Activated naive CD8-positive, alpha-beta T cell treated with anti-CD3 and anti-CD28 coated beads, Interleukin-2, amount 50 U/mL, for 24 hours (primary cell): ENCODE data around the gene TGFBR2.
"Not testable (repeated sequence)": the region's sequence is repeated elsewhere in the genome, so short reads cannot be mapped to it uniquely, and the experiment has no call there.

Source experiments
- ATAC-seq: fragments of 150-1000 bp; cut with Tn5 transposase; one replicate; pipeline ENCODE4 v1.10.0; 2021
- DNase-seq: peaks from one replicate; pipeline ENCODE4 v3.0.0; 2021
- H3K27ac Mint-ChIP-seq: one replicate; pipeline ENCODE4 v1.8.0; 2021; ENCODE audit warnings: mild to moderate bottlenecking, mixed read lengths
- H3K27me3 Mint-ChIP-seq: one replicate; pipeline ENCODE4 v1.8.0; 2021; ENCODE audit warnings: mixed read lengths
- H3K36me3 Mint-ChIP-seq: one replicate; pipeline ENCODE4 v1.8.0; 2021; ENCODE audit warnings: low read depth, mixed read lengths
- H3K4me1 Mint-ChIP-seq: one replicate; pipeline ENCODE4 v1.8.0; 2021; ENCODE audit warnings: mixed read lengths
- H3K4me3 Mint-ChIP-seq: one replicate; pipeline ENCODE4 v1.8.0; 2021; ENCODE audit warnings: mild to moderate bottlenecking, moderate library complexity, mixed read lengths
- H3K9me3 Mint-ChIP-seq: one replicate; pipeline ENCODE4 v1.8.0; 2021; ENCODE audit warnings: mixed read lengths

TGFBR2 gene

GRCh38 chr3:30659270-30660130, 53.1 kb downstream of the TGFBR2 start:
- ATAC-seq, result no peak
- Mint-ChIP-seq H3K36me3 (peaks cover 78% of the 10 kb centered on the region), H3K27me3 (no peaks in the 10 kb centered on the region), H3K9me3 (no peaks in the 10 kb centered on the region), H3K4me1 (peaks cover 100% of the 10 kb centered on the region), H3K27ac (peak overlapping the region; percentile 93), H3K4me3 (peak overlapping the region; percentile 66)
- DNase-seq, result no peak

- Mint-ChIP-seq H3K9me3 (no peaks in the 10 kb centered on the region), H3K27ac (peak overlapping the region; percentile 93), H3K27me3 (no peaks in the 10 kb centered on the region), H3K36me3 (peaks cover 76% of the 10 kb centered on the region), H3K4me1 (peaks cover 100% of the 10 kb centered on the region), H3K4me3 (no peak overlapping the region)
- no peak for ATAC-seq
- no peak for DNase-seq
These were observed 53.7 kb downstream of the TGFBR2 start for GRCh38 chr3:30660136-30660535.

- Mint-ChIP-seq H3K36me3 (peaks cover 75% of the 10 kb centered on the region), H3K27ac (peak overlapping the region; percentile 93), H3K4me1 (peaks cover 100% of the 10 kb centered on the region), H3K9me3 (no peaks in the 10 kb centered on the region), H3K4me3 (peak overlapping the region; percentile 54), H3K27me3 (no peaks in the 10 kb centered on the region)
- DNase-seq (no peak), ATAC-seq (no peak)
These were observed 54.3 kb downstream of the TGFBR2 start for GRCh38 chr3:30660656-30661055.

- H3K4me1 Mint-ChIP-seq, result peaks cover 100% of the 10 kb centered on the region
- H3K4me3 Mint-ChIP-seq, result peak overlapping the region; percentile 54
- H3K36me3 Mint-ChIP-seq, result peaks cover 72% of the 10 kb centered on the region
- peak overlapping the region; percentile 93 for H3K27ac Mint-ChIP-seq
- ATAC-seq, result peak; percentile 21
- no peaks in the 10 kb centered on the region for H3K9me3 Mint-ChIP-seq
- H3K27me3 Mint-ChIP-seq, result no peaks in the 10 kb centered on the region
- no peak for DNase-seq
These were observed 54.9 kb downstream of the TGFBR2 start for GRCh38 chr3:30661098-30661873.

- H3K36me3 Mint-ChIP-seq, result peaks cover 64% of the 10 kb centered on the region
- DNase-seq (no peak), ATAC-seq (no peak)
- peak overlapping the region; percentile 93 for H3K27ac Mint-ChIP-seq
- H3K9me3 Mint-ChIP-seq, result no peaks in the 10 kb centered on the region
- H3K27me3 Mint-ChIP-seq, result no peaks in the 10 kb centered on the region
- peaks cover 100% of the 10 kb centered on the region for H3K4me1 Mint-ChIP-seq
- H3K4me3 Mint-ChIP-seq, result peak overlapping the region; percentile 16
These were observed 56.4 kb downstream of the TGFBR2 start for GRCh38 chr3:30662836-30663235.

GRCh38 chr3:30663533-30664241, 57.3 kb downstream of the TGFBR2 start:
- H3K27ac Mint-ChIP-seq, result peak overlapping the region; percentile 93
- no peaks in the 10 kb centered on the region for H3K27me3 Mint-ChIP-seq
- H3K9me3 Mint-ChIP-seq, result peaks cover 4% of the 10 kb centered on the region
- H3K4me1 Mint-ChIP-seq, result peaks cover 100% of the 10 kb centered on the region
- H3K4me3 Mint-ChIP-seq, result peak overlapping the region; percentile 67
- ATAC-seq (no peak), DNase-seq (no peak)
- H3K36me3 Mint-ChIP-seq, result peaks cover 71% of the 10 kb centered on the region

GRCh38 chr3:30664459-30664858, 58.1 kb downstream of the TGFBR2 start:
- peaks cover 4% of the 10 kb centered on the region for H3K9me3 Mint-ChIP-seq
- peaks cover 73% of the 10 kb centered on the region for H3K36me3 Mint-ChIP-seq
- DNase-seq, result no peak
- peak overlapping the region; percentile 67 for H3K4me3 Mint-ChIP-seq
- H3K4me1 Mint-ChIP-seq, result peaks cover 99% of the 10 kb centered on the region
- H3K27ac Mint-ChIP-seq, result peak overlapping the region; percentile 93
- H3K27me3 Mint-ChIP-seq, result no peaks in the 10 kb centered on the region
- no peak for ATAC-seq

- H3K27ac Mint-ChIP-seq, result peak overlapping the region; percentile 93
- H3K9me3 Mint-ChIP-seq, result peaks cover 4% of the 10 kb centered on the region
- DNase-seq (no peak), ATAC-seq (no peak)
- H3K36me3 Mint-ChIP-seq, result peaks cover 75% of the 10 kb centered on the region
- peaks cover 99% of the 10 kb centered on the region for H3K4me1 Mint-ChIP-seq
- no peaks in the 10 kb centered on the region for H3K27me3 Mint-ChIP-seq
- H3K4me3 Mint-ChIP-seq, result peak overlapping the region; percentile 67
These were observed 58.5 kb downstream of the TGFBR2 start for GRCh38 chr3:30664884-30665283.

- H3K36me3 Mint-ChIP-seq, result peaks cover 81% of the 10 kb centered on the region
These were observed 59.1 kb downstream of the TGFBR2 start for GRCh38 chr3:30665539-30665938.

GRCh38 chr3:30666572-30667279, 60.3 kb downstream of the TGFBR2 start:
- ATAC-seq, result no peak
- H3K27ac Mint-ChIP-seq, result peak overlapping the region; percentile 93
- peaks cover 81% of the 10 kb centered on the region for H3K36me3 Mint-ChIP-seq
- DNase-seq, result no peak
- H3K9me3 Mint-ChIP-seq, result peaks cover 4% of the 10 kb centered on the region
- no peaks in the 10 kb centered on the region for H3K27me3 Mint-ChIP-seq
- peak overlapping the region; percentile 16 for H3K4me3 Mint-ChIP-seq
- H3K4me1 Mint-ChIP-seq, result peaks cover 98% of the 10 kb centered on the region

More at GRCh38 chr3:30665539-30665938, 59.1 kb downstream of the TGFBR2 start:
- peaks cover 99% of the 10 kb centered on the region for H3K4me1 Mint-ChIP-seq
- no peaks in the 10 kb centered on the region for H3K27me3 Mint-ChIP-seq
- ATAC-seq, result no peak
- peaks cover 4% of the 10 kb centered on the region for H3K9me3 Mint-ChIP-seq
- peak overlapping the region; percentile 93 for H3K27ac Mint-ChIP-seq
- DNase-seq, result no peak
- peak overlapping the region; percentile 67 for H3K4me3 Mint-ChIP-seq

GRCh38 chr3:30667280-30667651, 60.9 kb downstream of the TGFBR2 start:
- H3K9me3 Mint-ChIP-seq, result peaks cover 4% of the 10 kb centered on the region
- H3K27me3 Mint-ChIP-seq, result no peaks in the 10 kb centered on the region
- H3K4me3 Mint-ChIP-seq, result no peak overlapping the region
- peaks cover 81% of the 10 kb centered on the region for H3K36me3 Mint-ChIP-seq
- peak; percentile 45 for ATAC-seq
- H3K27ac Mint-ChIP-seq, result peak overlapping the region; percentile 93
- no peak for DNase-seq
- peaks cover 98% of the 10 kb centered on the region for H3K4me1 Mint-ChIP-seq

- H3K27me3 Mint-ChIP-seq, result no peaks in the 10 kb centered on the region
- H3K4me3 Mint-ChIP-seq, result no peak overlapping the region
- no peak for ATAC-seq
- H3K36me3 Mint-ChIP-seq, result peaks cover 81% of the 10 kb centered on the region
- peaks cover 98% of the 10 kb centered on the region for H3K4me1 Mint-ChIP-seq
- H3K27ac Mint-ChIP-seq, result peak overlapping the region; percentile 86
- peaks cover 4% of the 10 kb centered on the region for H3K9me3 Mint-ChIP-seq
- no peak for DNase-seq
These were observed 61.7 kb downstream of the TGFBR2 start for GRCh38 chr3:30668051-30668609.

GRCh38 chr3:30669360-30669934, 63.0 kb downstream of the TGFBR2 start:
- not testable (repeated sequence) for ATAC-seq, H3K9me3 Mint-ChIP-seq, H3K4me3 Mint-ChIP-seq, H3K27me3 Mint-ChIP-seq, DNase-seq
- Mint-ChIP-seq H3K36me3 (peaks cover 81% of the 10 kb centered on the region), H3K4me1 (peaks cover 98% of the 10 kb centered on the region), H3K27ac (peak overlapping the region; percentile 86)
